Transverse colon (tissue), 4 donors: ENCODE results near the gene ERCC5. TPM values are rescaled to one million over a fixed set of nuclear protein-coding genes. Genes with fewer than 3 reads are reported as not detected.

ENCODE experiments used
- DNase-seq: peaks from one replicate; pipeline ENCODE4 v3.0.0-alpha.2; 2019
- H3K27ac ChIP-seq, 4 donors: fragments of 200-600 bp; sonication (generic); 2 replicates each; pipeline ENCODE4 v1.5.1; 2016 to 2018; ENCODE audit warnings: inconsistent platforms in 4 of 4
- H3K27me3 ChIP-seq: fragments of 200-600 bp; sonication (generic); 2 replicates; pipeline ENCODE4 v1.5.1; 2017; ENCODE audit warnings: inconsistent platforms
- H3K36me3 ChIP-seq, 4 donors: fragments of 200-600 bp; sonication (generic); 2 replicates each; pipeline ENCODE4 v1.5.1; 2017 to 2019; ENCODE audit warnings: inconsistent platforms in 4 of 4
- H3K4me1 ChIP-seq, 4 donors: fragments of 200-600 bp; sonication (generic); 2 replicates each; pipeline ENCODE4 v1.5.1; 2017 to 2020; ENCODE audit warnings: inconsistent platforms in 4 of 4
- H3K4me3 ChIP-seq, 4 donors: fragments of 200-600 bp; sonication (generic); 1 replicate in 1 of 4; 2 replicates in 3 of 4; pipeline versions ENCODE4 v1.5.1 to v1.6.1; 2017 to 2019; ENCODE audit warnings: inconsistent platforms in 4 of 4
- H3K9me3 ChIP-seq, 2 donors: fragments of 200-600 bp; sonication (generic); 2 replicates each; pipeline ENCODE4 v1.5.1; 2017 to 2019; ENCODE audit warnings: inconsistent platforms in 2 of 2
- EP300 ChIP-seq: sonication (generic); formaldehyde crosslinking; IDR thresholded peaks from one replicate; pipeline ENCODE4 v1.6.1; 2017; ENCODE audit warnings: antibody characterized with exemption, low read depth
- POLR2A ChIP-seq: fragments of 450-650 bp; IDR thresholded peaks from one replicate; pipeline ENCODE4 v1.6.1; 2016; ENCODE audit warnings: antibody characterized with exemption, mild to moderate bottlenecking, moderate library complexity
- POLR2AphosphoS5 ChIP-seq, 3 donors: sonication (generic); formaldehyde crosslinking; IDR thresholded peaks; one replicate each; pipeline ENCODE4 v1.6.1; 2016; ENCODE audit warnings: antibody characterized with exemption in 3 of 3
- WGBS, 2 donors: methylation state at CpG; one replicate each; pipeline ENCODE4 v1.1.5; 2018; ENCODE audit warnings: low coverage in 1 of 2; 5-methylcytosine and 5-hydroxymethylcytosine counted together
- in situ Hi-C, 4 donors: fragments of 200-750 bp; cut with MboI; loops; one replicate each; pipeline versions ENCODE4 v1.15.0 to v1.15.1; 2017; ENCODE audit warnings: low sequenced_read_pairs in 3 of 4, low pct_ligation_motif_present in 1 of 4, low pct_unique_long_range_greater_than_20kb in 1 of 4
- intact Hi-C: fragments of 100-400 bp; cut with DNase I; formaldehyde crosslinking; loops from one replicate; pipeline ENCODE4 v1.15.1; 2023; ENCODE audit warnings: low total_unique reads
- total RNA-seq, 4 donors: library from RNA; depleted of rRNA; stranded (reverse); fragments of >200 nt; gene quantifications; one replicate each; pipeline ENCODE4 v1.1.0, GENCODE V29; 2016
- TF ChIP-seq, protein P1 (sequence below), 5 experiments: fragments of 200-600 bp in 3 of 5; fragments of 450-650 bp in 2 of 5; sonication (generic) in 3 of 5; IDR thresholded peaks; 1 replicate in 2 of 5; 2 replicates in 3 of 5; pipeline ENCODE4 v1.5.1; 2016 to 2017; ENCODE audit warnings: antibody characterized with exemption in 5 of 5, inconsistent platforms in 3 of 5, mild to moderate bottlenecking in 2 of 5, moderate library complexity in 1 of 5

The ERCC5 gene
- total RNA-seq, 4 donors from 2014 or later: 64.4 to 116 (median 84.9) TPM

GRCh38 chr13:102852556-102852955, 6.7 kb downstream of the ERCC5 start:
- Histone ChIP-seq H3K9me3 (no peaks in the 10 kb centered on the region), H3K27me3 (no peaks in the 10 kb centered on the region), H3K4me3 (no peak overlapping the region), H3K27ac (no peak overlapping the region), H3K4me1 (peaks cover 4 to 29% (median 5%) of the 10 kb centered on the region in 4 donors), H3K36me3 (peaks cover 0 to 46% (median 17%) of the 10 kb centered on the region in 4 donors)
- no peak for DNase-seq
- in situ Hi-C loops: loop anchor here in 1 of 4 donors (10.0 kb wide), 1 partner anchor 278 kb away; no protein-coding TSS in a partner anchor
- intact Hi-C loops: no loop called here
- 94 to 95% methylated on average over 2 to 3 of the region's 3 CpGs for WGBS, 2 donors
- TF ChIP-seq, protein P1, sequence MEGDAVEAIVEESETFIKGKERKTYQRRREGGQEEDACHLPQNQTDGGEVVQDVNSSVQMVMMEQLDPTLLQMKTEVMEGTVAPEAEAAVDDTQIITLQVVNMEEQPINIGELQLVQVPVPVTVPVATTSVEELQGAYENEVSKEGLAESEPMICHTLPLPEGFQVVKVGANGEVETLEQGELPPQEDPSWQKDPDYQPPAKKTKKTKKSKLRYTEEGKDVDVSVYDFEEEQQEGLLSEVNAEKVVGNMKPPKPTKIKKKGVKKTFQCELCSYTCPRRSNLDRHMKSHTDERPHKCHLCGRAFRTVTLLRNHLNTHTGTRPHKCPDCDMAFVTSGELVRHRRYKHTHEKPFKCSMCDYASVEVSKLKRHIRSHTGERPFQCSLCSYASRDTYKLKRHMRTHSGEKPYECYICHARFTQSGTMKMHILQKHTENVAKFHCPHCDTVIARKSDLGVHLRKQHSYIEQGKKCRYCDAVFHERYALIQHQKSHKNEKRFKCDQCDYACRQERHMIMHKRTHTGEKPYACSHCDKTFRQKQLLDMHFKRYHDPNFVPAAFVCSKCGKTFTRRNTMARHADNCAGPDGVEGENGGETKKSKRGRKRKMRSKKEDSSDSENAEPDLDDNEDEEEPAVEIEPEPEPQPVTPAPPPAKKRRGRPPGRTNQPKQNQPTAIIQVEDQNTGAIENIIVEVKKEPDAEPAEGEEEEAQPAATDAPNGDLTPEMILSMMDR (IDR thresholded peaks at IDR 0.05): no peak

DNA sequence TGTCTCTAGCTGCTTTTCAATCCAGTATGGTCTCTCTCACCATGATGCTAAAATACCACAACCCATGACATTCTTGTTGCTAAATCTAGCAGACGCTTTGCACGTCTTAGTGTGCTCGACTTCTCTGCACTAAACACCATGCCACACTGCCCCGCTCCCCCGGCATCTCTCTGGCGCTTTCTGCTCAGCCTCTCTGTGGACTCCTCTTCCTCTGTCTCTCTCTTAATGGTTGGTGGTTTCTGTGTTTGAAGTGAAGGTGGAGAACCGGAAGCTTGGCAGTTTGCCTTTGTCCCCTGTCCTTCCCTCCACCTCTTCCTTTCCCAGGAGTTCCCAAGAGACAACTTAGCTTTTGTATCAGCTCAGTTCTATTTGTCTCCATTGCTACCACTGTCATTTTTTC, 8.8 kb downstream of the ERCC5 start:
- no peaks in the 10 kb centered on the region for H3K27me3 ChIP-seq
- TF ChIP-seq, protein P1 (IDR thresholded peaks at IDR 0.05): no peak
- TF ChIP-seq EP300 (no peak), POLR2AphosphoS5 (IDR thresholded peaks at IDR 0.05) (no peak), POLR2A (no peak)
- H3K4me1 ChIP-seq: peaks cover 0 to 12% (median 0%) of the 10 kb centered on the region in 4 donors
- no peak for DNase-seq
- H3K27ac ChIP-seq: no peak overlapping the region
- in situ Hi-C loops: loop anchor here in 1 of 4 donors (10.0 kb wide), 1 partner anchor 280 kb away; no protein-coding TSS in a partner anchor
- intact Hi-C loops: no loop called here
- no peaks in the 10 kb centered on the region for H3K9me3 ChIP-seq
- H3K36me3 ChIP-seq: peaks cover 0 to 62% (median 27%) of the 10 kb centered on the region in 4 donors
- WGBS, 2 donors: 78 to 83% methylated on average over 7 of the region's 7 CpGs
- H3K4me3 ChIP-seq: no peak overlapping the region

DNA sequence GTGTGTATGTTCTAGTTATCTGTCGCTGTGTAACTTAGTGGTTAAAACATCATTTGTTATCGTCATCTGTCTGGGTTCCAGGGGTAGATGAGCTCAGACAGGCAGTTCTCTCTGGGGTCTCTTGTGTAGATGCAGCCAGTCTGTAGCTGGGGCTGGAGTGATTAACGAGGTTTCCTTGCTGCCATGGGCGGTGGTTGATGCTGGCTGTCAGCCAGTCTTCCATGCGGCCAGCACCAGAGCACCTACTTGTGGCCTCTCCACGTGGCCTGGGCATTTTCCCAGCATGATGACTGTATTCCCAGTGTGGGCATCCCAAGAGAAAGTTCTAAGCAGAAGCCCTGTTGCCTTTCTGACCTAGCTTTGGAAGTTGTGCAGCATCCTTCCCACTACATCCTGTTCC, 10.7 kb downstream of the ERCC5 start:
- Histone ChIP-seq H3K27me3 (no peaks in the 10 kb centered on the region), H3K36me3 (peaks cover 0 to 77% (median 38%) of the 10 kb centered on the region in 4 donors), H3K4me1 (peaks cover 0 to 12% (median 0%) of the 10 kb centered on the region in 4 donors), H3K27ac (no peak overlapping the region), H3K9me3 (no peaks in the 10 kb centered on the region), H3K4me3 (no peak overlapping the region)
- intact Hi-C loops: no loop called here
- no peak for DNase-seq
- in situ Hi-C loops: loop anchor here in 1 of 4 donors (10.0 kb wide), 1 partner anchor 282 kb away; no protein-coding TSS in a partner anchor
- TF ChIP-seq POLR2A: no peak
- TF ChIP-seq, protein P1 (IDR thresholded peaks at IDR 0.05): no peak
- WGBS, 2 donors: 39 to 82% methylated on average over 2 to 6 of the region's 6 CpGs

- no peaks in the 10 kb centered on the region for H3K27me3 ChIP-seq
- in situ Hi-C loops (no loop called here), intact Hi-C loops (no loop called here)
- TF ChIP-seq, protein P1 (IDR thresholded peaks at IDR 0.05): no peak
- TF ChIP-seq POLR2AphosphoS5 (IDR thresholded peaks at IDR 0.05): no peak
- TF ChIP-seq POLR2A: no peak
- no peak for TF ChIP-seq EP300
- no peaks in the 10 kb centered on the region for H3K9me3 ChIP-seq
- H3K4me1 ChIP-seq: no peaks in the 10 kb centered on the region
- H3K36me3 ChIP-seq: peaks cover 0 to 95% (median 47%) of the 10 kb centered on the region in 4 donors
- no peak for DNase-seq
- 93 to 95% methylated on average over 7 to 13 of the region's 13 CpGs for WGBS, 2 donors
- no peak overlapping the region for H3K4me3 ChIP-seq
- H3K27ac ChIP-seq: no peak overlapping the region
Measured at GRCh38 chr13:102862624-102863210, 16.9 kb downstream of the ERCC5 start.
